WTC11 (cell line): ENCODE results near the gene ZXDC. TPM values are rescaled to one million over a fixed set of nuclear protein-coding genes. Genes with fewer than 3 reads are reported as not detected.

ENCODE experiments used
- ATAC-seq: fragments of 200-7000 bp; cut with Tn5 transposase; 2 replicates; pipeline ENCODE4 v1.10.0; 2021; ENCODE audit warnings: mild to moderate bottlenecking, moderate library complexity
- CTCF ChIA-PET: fragments of 300-600 bp; sonication (Branson Sonifier 250); formaldehyde crosslinking; loops from one replicate; lab custom pipeline; 2021; ENCODE audit warnings: antibody characterized with exemption; lab: Charles Lee
- POLR2A ChIA-PET: fragments of 350-600 bp; sonication (Branson Sonifier 250); formaldehyde crosslinking; loops from one replicate; lab custom pipeline; 2021; ENCODE audit warnings: antibody characterized with exemption; lab: Charles Lee
- DNase-seq: peaks from one replicate; pipeline ENCODE4 v3.0.0; 2021; ENCODE audit warnings: low spot score
- H3K27ac Mint-ChIP-seq: 2 replicates; pipeline ENCODE4 v1.8.0; 2021; ENCODE audit warnings: mixed read lengths
- H3K27me3 Mint-ChIP-seq: 2 replicates; pipeline ENCODE4 v1.8.0; 2021; ENCODE audit warnings: low read depth, mild to moderate bottlenecking, moderate library complexity, mixed read lengths
- H3K36me3 Mint-ChIP-seq: 2 replicates; pipeline ENCODE4 v1.8.0; 2021; ENCODE audit warnings: mixed read lengths
- H3K4me1 Mint-ChIP-seq: 2 replicates; pipeline ENCODE4 v1.8.0; 2022; ENCODE audit warnings: mixed read lengths
- H3K4me3 Mint-ChIP-seq: 2 replicates; pipeline ENCODE4 v1.8.0; 2021; ENCODE audit warnings: mild to moderate bottlenecking, moderate library complexity, mixed read lengths
- H3K9me3 Mint-ChIP-seq: 2 replicates; pipeline ENCODE4 v1.8.0; 2021; ENCODE audit warnings: mixed read lengths
- ATF1 ChIP-seq: sonication (generic); formaldehyde crosslinking; IDR thresholded peaks from 2 replicates; pipeline ENCODE4 v1.8.1; 2023; ENCODE audit warnings: mild to moderate bottlenecking, moderate library complexity, missing genetic modification reagents
- E2F1 ChIP-seq: sonication (generic); formaldehyde crosslinking; IDR thresholded peaks from 2 replicates; pipeline ENCODE4 v1.8.0; 2022; ENCODE audit warnings: mild to moderate bottlenecking, missing genetic modification reagents
- ETV6 ChIP-seq: sonication (generic); formaldehyde crosslinking; IDR thresholded peaks from 2 replicates; pipeline ENCODE4 v1.8.1; 2022; ENCODE audit warnings: mild to moderate bottlenecking, missing genetic modification reagents
- FOXJ3 ChIP-seq: sonication (generic); formaldehyde crosslinking; IDR thresholded peaks from 2 replicates; pipeline ENCODE4 v1.9.0; 2021; ENCODE audit warnings: missing genetic modification reagents, mild to moderate bottlenecking, borderline replicate concordance
- FOXP4 ChIP-seq: sonication (generic); formaldehyde crosslinking; IDR thresholded peaks from 2 replicates; pipeline ENCODE4 v1.8.0; 2022; ENCODE audit warnings: mild to moderate bottlenecking, missing genetic modification reagents
- GRHL2 ChIP-seq: fragments of 250-450 bp; sonication (Bioruptor Pico); IDR thresholded peaks from 2 replicates; pipeline ENCODE4 v1.8.0; 2022; ENCODE audit warnings: mild to moderate bottlenecking, moderate library complexity; ENCODE audit not compliant: insufficient replicate concordance, severe bottlenecking
- IRF2 ChIP-seq: sonication (generic); formaldehyde crosslinking; IDR thresholded peaks from 2 replicates; pipeline ENCODE4 v1.8.0; 2022; ENCODE audit warnings: low read depth, missing genetic modification reagents, borderline replicate concordance
- OVOL2 ChIP-seq: fragments of 250-450 bp; sonication (Bioruptor Pico); IDR thresholded peaks from 2 replicates; pipeline ENCODE4 v1.9.0; 2021; ENCODE audit warnings: mild to moderate bottlenecking, borderline replicate concordance
- RELA ChIP-seq: sonication (generic); formaldehyde crosslinking; IDR thresholded peaks from 2 replicates; pipeline ENCODE4 v1.8.1; 2022; ENCODE audit warnings: missing genetic modification reagents, mild to moderate bottlenecking, borderline replicate concordance
- SOX15 ChIP-seq: fragments of 250-450 bp; sonication (Bioruptor Pico); IDR thresholded peaks from 2 replicates; pipeline ENCODE4 v1.9.0; 2021; ENCODE audit warnings: mild to moderate bottlenecking
- USF1 ChIP-seq: sonication (generic); formaldehyde crosslinking; IDR thresholded peaks from 2 replicates; pipeline ENCODE4 v1.8.0; 2022; ENCODE audit warnings: mild to moderate bottlenecking, missing genetic modification reagents
- ZMAT4 ChIP-seq: fragments of 250-450 bp; sonication (Bioruptor Pico); IDR thresholded peaks from 2 replicates; pipeline ENCODE4 v1.9.0; 2021; ENCODE audit warnings: mild to moderate bottlenecking
- ZNF121 ChIP-seq: sonication (generic); formaldehyde crosslinking; IDR thresholded peaks from 2 replicates; pipeline ENCODE4 v1.8.0; 2023; ENCODE audit warnings: missing genetic modification reagents
- ZNF317 ChIP-seq: sonication (generic); formaldehyde crosslinking; IDR thresholded peaks from 2 replicates; pipeline ENCODE4 v1.8.1; 2023; ENCODE audit warnings: low read depth, mild to moderate bottlenecking, moderate library complexity, missing genetic modification reagents, borderline replicate concordance
- ZNF671 ChIP-seq: fragments of 250-450 bp; sonication (Bioruptor Pico); IDR thresholded peaks from 2 replicates; pipeline ENCODE4 v1.8.0; 2021; ENCODE audit warnings: mild to moderate bottlenecking
- total RNA-seq: library from RNA; stranded (reverse); gene quantifications from 3 replicates; pipeline ENCODE4 v1.2.3, GENCODE V29; 2021
- TF ChIP-seq, protein P1 (sequence below): sonication (generic); formaldehyde crosslinking; IDR thresholded peaks from 2 replicates; pipeline ENCODE4 v1.8.1; 2023; ENCODE audit warnings: mild to moderate bottlenecking, missing genetic modification reagents
- TF ChIP-seq, protein P2 (sequence below): fragments of 250-450 bp; sonication (Bioruptor Pico); conservative IDR thresholded peaks from 2 replicates; pipeline ENCODE4 v1.9.0; 2021; ENCODE audit warnings: mild to moderate bottlenecking

Gene ZXDC
- total RNA-seq, 1 experiment from 2014 or later = 34.7 TPM

- TF ChIP-seq, protein P1, sequence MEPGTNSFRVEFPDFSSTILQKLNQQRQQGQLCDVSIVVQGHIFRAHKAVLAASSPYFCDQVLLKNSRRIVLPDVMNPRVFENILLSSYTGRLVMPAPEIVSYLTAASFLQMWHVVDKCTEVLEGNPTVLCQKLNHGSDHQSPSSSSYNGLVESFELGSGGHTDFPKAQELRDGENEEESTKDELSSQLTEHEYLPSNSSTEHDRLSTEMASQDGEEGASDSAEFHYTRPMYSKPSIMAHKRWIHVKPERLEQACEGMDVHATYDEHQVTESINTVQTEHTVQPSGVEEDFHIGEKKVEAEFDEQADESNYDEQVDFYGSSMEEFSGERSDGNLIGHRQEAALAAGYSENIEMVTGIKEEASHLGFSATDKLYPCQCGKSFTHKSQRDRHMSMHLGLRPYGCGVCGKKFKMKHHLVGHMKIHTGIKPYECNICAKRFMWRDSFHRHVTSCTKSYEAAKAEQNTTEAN (CRISPR knock-in tag) = no peak
- no peak for TF ChIP-seq E2F1 (CRISPR knock-in tag)
- TF ChIP-seq ZNF317 (CRISPR knock-in tag) = no peak
- TF ChIP-seq, all 79 proteins: peak for 0
Observed at GRCh38 chr3:126512916-126513650, 37.4 kb upstream of the ZXDC start (continued).

DNA sequence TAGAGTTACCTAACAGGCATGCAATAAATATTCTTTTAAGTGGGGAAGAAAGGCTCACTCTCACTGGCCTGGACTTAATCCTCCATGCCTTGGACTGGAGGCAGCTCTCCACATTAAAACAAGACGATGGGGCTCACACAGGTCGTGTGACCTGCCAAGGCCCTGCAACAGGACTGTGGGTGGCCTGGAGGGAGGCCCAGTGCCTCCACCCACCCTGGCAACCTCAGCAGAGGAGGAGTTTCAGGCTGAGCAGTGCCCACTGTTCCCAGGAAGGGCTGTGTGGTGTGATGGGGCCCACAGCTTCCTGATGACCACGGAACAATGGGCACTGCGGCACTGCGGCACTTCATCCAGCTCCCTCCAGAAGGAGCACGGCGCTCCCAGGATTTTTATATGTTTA lies 36.3 kb upstream of the ZXDC start:
- TF ChIP-seq FOXJ3 (CRISPR knock-in tag) = no peak
- no peak for TF ChIP-seq SOX15 (CRISPR knock-in tag)
- no peak for TF ChIP-seq IRF2 (CRISPR knock-in tag)
- TF ChIP-seq, protein P2, sequence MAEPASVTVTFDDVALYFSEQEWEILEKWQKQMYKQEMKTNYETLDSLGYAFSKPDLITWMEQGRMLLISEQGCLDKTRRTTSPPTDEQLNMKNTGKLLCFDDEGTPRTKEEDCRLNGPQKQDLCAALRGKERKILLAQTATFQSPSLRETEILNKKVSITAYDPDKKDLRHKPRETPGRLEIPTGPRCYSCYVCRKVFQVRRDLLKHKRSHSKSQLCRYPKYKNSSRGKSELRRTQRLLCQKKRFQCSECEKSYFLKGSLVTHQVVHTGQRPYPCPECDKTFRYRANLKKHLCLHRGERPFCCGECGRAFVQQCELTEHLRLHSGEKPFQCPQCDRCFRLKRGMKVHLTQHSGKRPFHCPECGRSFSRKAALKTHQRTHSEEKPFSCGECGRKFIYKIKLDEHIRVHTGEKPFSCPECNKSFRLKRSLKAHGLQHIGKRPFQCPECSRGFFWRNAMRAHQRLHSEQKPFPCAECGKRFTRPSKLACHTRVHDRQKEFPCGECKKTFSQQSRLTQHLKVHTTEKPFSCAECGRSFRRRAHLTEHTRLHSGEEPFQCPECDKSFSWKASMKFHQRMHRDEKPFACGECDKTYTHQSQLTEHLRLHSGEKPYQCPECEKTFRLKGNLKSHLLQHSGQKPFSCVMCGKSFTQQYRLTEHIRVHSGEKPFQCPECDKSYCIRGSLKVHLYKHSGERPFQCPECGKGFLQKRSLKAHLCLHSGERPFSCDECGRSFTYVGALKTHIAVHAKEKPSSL (CRISPR knock-in tag) = no peak
- no peak for TF ChIP-seq ETV6 (CRISPR knock-in tag)
- TF ChIP-seq ZNF121 (CRISPR knock-in tag) = no peak
- TF ChIP-seq OVOL2 = no peak
- no peak for TF ChIP-seq ATF1 (CRISPR knock-in tag)
- TF ChIP-seq USF1 (CRISPR knock-in tag) = no peak
- Mint-ChIP-seq H3K36me3 (no peaks in the 10 kb centered on the region), H3K27me3 (no peaks in the 10 kb centered on the region), H3K9me3 (no peaks in the 10 kb centered on the region), H3K4me3 (no peak overlapping the region), H3K27ac (no peak overlapping the region), H3K4me1 (no peaks in the 10 kb centered on the region)
- ATAC-seq (no peak), DNase-seq (no peak)
- POLR2A ChIA-PET = no interaction called here
- CTCF ChIA-PET = interaction anchor here (0.6 to 1.8 kb wide), 3 partner anchors 11 to 24 kb away, joined by 6 to 8 read pairs (median 7); no protein-coding TSS in a partner anchor

DNA sequence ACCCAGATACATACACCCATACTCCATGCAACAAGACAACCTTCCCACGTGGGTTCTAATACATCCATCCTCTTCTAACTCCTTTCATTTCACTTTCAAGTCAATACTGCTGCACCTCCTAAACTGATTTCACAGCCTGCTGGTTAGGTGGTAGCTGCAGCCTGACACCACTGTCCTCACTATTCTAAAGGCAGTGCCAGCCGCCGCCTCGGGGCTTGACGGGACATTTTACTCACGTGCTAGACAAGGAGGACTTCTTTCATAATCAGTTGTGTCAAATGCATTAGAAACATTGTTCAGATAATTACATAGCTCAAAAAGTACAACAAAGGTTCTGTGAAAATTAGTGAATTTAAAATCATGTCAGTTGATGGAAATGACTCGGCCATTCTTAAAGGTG lies 35.6 kb upstream of the ZXDC start:
- ChIA-PET POLR2A (no interaction called here), CTCF (interaction anchor here (1.2 to 1.4 kb wide), 2 partner anchors 11 to 148 kb away, joined by 4 to 8 read pairs; no protein-coding TSS in a partner anchor)
- H3K27ac Mint-ChIP-seq = no peak overlapping the region
- no peaks in the 10 kb centered on the region for H3K36me3 Mint-ChIP-seq
- H3K9me3 Mint-ChIP-seq = no peaks in the 10 kb centered on the region
- ATAC-seq (no peak), DNase-seq (no peak)
- H3K4me3 Mint-ChIP-seq = no peak overlapping the region
- H3K4me1 Mint-ChIP-seq = no peaks in the 10 kb centered on the region
- H3K27me3 Mint-ChIP-seq = no peaks in the 10 kb centered on the region
- TF ChIP-seq ZMAT4 (CRISPR knock-in tag) = no peak
- no peak for TF ChIP-seq FOXJ3 (CRISPR knock-in tag)
- TF ChIP-seq USF1 (CRISPR knock-in tag) = no peak
- TF ChIP-seq ZNF671 = no peak
- TF ChIP-seq GRHL2 (CRISPR knock-in tag) = no peak
- no peak for TF ChIP-seq FOXP4 (CRISPR knock-in tag)
- no peak for TF ChIP-seq RELA
